Measurements from ENCODE around the gene LLCFC1.

Gene LLCFC1

DNA sequence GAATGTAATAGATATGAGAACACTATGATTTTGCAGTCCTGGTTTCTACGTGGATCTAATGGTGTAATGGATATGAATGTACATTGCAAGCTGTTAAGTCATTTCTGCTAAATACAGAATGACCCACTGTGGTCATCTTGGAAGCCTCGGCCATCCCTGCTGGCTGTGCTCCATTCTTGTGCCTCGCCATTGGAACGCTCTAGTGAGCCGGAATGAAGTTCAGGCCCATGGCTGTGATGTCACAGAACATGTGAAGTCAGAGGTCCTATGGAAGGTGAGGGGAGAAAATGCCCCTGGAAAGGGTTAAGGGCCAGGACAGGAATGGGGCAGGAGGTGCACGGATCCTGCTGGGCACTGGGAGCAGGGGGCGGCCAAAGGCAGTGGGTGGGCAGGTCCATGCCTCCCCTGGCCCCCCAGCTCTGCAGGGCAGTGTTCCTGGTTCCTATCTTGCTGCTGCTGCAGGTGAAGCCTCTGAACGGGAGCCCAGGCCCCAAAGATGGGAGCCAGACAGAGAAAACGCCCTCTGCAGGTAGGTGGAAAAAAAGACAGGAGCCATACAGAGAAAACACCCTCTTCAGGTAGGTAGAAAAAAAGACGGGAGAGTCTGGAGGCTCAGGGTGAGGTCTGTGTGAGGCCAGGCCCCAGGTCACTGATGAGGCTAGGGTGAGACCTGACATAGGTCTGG lies at the start of gene LLCFC1:
Gene LLCFC1, plus strand, starts transcription at position 259 of the 685 bp plus-strand sequence. Its CDS starts 138 bp downstream, at position 397.
- DNase-seq (ENCODE audit: low spot score): no peak

DNA sequence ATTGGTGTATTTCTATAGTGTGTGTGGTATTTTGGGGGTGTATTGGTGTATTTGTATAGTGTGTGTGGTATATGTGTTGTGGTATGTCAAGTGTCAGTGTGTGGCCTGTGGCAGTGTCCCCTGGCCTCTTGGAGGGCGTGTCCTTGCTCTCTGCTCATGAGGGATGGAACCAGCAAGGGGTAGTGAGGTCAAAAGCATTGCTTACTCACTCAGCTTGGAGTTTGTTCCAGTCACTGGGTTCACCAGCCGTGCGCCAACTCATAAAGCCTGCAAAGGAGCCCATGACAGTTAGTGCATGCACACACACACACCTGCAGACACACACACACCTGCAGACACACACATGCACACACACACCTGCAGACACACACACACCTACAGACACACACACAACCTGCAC lies 49.5 kb upstream of the LLCFC1 start:
- no peak for DNase-seq (ENCODE audit: low spot score)

DNA sequence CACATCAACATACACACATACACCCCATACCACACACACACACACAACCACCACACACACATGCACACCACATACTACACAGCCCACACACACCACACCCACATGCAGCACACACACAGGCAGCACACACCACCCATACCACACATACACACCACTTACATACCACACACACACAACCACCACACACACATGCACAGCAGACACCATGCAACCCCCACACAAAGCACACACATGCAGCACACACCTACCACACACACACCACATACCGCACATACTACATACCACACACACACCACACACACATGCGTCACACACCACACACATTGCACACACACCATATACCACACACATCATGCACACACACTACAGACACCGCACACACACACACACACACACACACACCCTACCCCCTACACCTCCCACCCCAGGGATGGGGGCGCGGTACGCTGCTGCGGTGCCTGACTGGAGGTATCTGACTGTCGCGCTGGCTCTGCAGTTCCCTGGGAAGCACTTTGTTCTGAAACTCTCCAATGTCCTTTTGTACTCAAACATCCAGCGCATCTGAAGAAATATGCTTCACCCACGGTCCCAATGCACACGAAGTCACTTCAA lies 48.3 kb upstream of the LLCFC1 start:
- no peak for DNase-seq (ENCODE audit: low spot score)

DNA sequence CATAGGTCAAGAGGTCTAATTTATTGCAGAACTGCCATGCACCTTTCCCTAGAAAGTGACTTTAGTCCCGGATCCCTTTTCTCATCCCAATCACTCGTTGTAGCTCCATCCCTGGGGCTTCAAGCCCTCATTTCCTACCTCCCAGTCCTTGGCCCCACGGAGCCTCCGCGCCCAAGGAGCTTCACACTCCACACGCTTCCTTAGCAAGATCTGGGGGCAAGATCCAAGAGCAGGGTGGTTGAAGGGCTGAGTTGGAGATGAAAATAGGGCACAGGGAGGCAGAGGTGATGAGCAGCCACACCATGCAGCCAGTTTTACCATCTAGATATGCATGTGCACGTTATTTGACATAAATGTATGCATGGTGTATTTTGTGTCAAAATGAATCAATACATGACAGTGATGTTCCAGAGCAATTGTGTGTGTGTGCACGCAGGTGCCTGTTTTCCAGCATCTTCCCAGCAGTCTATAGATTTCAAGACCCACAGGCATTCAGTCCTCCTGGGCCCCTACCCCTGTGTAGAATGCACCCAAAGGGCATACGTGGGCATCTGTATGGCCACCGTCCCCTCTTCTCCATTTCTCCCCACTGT lies 47.7 kb upstream of the LLCFC1 start:
- no peak for DNase-seq (ENCODE audit: low spot score)

DNA sequence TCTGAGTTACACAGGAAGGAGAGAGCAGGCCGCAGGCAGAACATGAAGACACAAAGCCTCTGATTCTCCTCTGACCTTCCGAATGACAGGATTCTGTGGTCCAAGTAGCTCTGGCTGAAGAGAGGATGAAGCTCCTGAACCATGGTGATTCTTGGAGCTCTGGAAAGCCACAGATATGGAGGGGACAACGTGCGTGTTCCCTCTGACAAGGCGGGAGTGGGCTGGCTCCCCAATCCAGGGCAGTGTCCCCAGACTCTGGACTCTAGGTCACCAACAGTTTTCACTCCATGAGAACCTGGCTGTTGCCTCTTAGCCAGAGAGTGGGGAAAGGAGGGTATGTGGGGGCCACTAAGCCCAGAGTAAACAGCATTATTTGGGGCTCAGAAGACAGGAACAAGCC lies 46.3 kb upstream of the LLCFC1 start:
- no peak for DNase-seq (ENCODE audit: low spot score)

DNA sequence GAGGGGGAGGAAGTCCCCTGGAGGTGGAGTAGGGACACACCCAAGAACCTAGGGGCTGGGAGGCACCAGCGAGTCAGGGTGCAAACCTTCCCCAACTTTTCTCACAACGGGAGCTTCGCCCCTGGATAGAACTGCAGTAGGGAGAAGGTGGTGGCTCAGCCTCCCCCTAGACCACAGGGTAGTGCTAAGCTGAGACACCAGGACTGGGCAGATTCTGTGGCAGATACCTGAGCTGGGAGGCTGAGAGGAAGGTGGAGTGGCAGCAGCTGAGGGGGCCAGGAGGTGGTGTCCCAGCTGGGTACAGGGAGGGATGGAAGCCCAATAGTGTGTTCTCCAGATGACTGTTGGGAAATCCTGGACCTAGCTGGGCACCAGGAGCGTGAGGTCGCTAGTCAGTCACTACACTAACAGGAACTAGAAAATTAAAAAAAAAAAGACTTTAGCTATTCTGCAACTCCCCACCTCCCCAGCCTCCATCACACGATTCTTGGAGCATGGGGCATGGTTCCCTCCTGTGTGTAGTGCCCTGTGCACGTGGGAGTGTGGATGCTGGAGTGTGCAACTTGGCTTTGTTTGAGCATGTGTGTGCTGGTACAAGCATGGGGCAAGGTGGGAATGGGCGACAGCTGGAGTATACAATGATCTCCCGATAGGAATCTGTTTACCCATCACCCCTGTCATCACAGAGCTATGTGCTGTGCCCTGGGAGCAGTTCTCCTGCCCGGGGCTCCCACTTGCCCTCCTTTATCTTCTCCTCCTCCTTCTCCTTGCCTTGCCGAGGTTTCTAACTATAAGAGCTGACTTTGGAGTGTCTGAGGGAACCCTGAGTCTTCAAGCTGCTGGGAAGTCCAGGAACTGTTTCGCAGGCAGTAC lies 44.9 kb upstream of the LLCFC1 start:
- no peak for DNase-seq (ENCODE audit: low spot score)

DNA sequence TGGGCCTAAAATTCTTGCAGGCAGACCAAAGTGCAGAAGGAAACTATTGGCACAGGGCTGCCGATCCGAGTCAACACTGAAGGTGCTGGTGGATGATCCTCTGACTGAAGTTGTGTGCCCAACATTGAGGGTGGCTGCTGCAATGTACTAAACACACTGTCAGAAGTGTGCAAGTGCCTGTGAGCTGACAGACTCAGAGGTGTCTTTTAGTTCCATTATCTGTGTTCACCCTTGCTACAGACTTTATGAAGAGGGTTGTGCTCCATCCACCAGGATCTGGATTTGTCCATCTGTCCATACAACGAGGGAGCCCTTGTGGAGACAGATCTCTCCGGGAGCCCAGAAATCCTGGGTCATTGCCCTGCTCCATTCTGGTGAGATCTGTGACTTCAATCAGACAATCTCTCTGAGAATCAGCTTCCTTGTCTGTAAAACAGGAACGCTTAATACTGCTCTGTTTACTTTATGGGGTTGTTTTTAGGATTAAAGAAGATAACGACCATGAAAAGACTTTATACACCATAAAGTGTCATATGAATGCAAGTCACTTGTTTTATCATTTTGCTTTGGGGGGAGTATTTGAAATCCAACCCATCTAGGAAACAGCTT lies 44.2 kb upstream of the LLCFC1 start:
- DNase-seq (ENCODE audit: low spot score): no peak

DNA sequence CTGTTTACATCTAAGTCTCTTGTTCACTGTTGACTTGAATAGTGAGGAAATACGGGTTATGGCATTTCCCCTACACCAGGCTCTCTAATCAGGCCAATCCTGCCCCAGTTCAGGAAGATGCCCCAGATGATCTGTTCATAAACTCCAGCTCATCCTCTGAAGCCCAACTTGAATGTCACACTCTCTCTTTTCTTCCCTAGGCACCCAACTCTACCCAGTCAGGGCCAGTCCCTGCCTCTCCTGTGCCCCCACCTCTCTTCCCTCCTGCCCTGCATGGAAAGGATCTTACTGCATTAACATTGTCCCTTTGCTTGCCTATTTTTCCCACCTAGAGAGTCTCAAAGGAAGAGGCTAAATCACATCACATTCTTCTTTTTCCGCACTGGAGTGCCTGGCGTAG lies 43.1 kb upstream of the LLCFC1 start:
- DNase-seq (ENCODE audit: low spot score): no peak

DNA sequence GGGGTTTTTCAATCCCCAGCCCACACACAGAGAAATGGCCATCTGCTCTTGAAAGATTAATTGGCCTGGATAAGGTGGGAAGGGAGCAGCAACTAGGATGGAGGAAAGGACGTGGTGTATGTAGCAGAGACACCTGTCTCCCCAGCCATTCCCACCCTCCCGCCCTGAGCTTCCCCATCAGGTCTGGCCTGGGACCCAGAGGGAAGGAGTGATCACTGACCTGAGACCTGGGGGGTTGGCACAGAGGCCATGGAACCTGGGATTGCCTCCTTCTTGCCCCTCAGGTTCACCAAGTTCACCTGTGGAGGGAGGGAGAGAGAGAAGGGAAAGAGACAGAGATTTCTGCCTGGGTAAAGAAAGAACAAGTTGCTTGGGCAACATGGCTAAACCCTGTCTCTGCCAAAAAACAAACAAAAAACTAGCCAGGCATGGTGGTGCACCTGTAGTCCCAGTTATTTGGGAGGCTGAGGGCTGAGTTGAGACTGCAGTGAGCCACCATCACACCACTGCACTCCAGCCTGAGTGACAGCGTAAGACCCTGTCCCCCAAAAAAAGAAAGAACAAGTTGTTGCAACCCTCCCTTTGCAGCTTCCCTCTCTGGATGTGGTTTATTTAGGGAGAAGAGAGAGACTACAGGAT lies 42.4 kb upstream of the LLCFC1 start:
- no peak for DNase-seq (ENCODE audit: low spot score)

DNA sequence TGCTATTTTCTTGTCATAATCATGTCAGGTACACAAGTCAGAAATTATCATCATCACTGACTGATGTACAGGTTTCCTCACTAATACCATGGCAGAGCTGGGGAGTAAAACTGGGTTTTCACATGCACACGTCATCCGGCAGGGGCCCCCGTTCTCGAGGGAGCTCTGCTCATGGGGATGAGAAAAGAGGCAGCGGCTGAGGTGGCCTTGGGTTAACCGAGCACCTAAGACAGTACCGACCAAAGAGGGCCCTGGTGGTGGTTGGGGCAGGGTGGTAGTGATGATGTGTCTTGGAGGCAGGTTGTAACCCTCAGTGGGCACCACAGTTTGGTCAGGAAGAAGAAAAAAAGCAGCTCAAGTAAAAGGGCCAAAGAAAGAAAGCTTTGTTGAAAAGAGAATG lies 41.6 kb upstream of the LLCFC1 start:
- no peak for DNase-seq (ENCODE audit: low spot score)

DNA sequence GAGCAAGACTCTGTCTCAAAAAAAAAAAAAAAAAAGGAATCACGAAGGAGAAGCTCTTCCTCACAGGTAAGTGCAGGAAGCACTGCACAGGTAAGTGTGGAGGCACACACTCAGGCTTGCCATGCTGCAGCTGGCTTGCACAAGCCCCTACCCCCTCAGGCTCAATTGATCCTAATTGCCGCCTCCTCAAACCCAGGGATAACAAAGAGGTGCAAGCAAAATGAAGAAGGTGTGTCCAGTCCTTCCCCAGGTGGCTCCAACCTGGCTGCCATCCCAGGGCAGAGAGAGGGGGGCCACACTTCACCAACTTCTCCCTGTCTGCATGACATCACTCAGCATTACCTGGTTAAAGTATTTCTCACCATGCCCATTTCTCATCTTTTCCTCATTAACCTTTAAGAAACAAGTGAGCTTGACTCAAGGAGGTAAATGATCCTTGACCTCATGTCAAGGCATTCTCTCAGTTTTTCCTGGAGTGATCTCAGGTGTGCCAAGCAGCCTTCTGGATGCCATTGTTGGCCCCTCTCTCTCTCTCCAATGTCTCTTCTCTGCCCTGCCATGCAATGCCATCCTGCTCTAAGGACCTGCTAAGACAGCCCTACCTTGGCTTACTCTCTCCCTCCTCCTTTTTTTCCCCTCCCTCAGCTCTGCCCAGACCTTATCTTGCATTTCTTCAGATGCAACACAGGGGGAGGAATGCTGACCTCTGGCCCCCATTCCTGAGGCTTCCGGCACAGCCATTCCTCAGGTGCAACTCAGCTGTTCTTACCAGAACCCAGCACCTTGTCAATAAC lies 40.7 kb upstream of the LLCFC1 start:
- DNase-seq (ENCODE audit: low spot score): no peak

DNA sequence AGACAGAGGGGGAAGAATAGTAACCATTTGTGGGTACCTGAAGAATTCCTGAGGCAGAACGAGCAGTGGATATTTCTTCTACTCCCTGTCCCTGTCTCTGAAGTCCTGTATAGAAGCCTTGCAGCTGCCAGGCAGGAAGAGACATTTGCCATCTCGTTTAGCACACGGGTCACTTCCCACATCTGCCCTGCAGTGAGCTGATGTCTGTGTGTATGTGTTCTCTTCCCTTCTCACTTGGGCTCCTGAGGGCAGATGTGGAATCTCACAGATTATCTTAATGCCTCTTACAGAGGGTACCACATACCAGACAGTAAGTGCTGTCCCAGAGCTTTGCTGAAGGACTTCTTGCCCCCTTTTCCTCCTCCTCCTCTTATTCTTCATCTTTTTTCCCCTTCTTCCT lies 39.6 kb upstream of the LLCFC1 start:
- DNase-seq (ENCODE audit: low spot score): no peak

DNA sequence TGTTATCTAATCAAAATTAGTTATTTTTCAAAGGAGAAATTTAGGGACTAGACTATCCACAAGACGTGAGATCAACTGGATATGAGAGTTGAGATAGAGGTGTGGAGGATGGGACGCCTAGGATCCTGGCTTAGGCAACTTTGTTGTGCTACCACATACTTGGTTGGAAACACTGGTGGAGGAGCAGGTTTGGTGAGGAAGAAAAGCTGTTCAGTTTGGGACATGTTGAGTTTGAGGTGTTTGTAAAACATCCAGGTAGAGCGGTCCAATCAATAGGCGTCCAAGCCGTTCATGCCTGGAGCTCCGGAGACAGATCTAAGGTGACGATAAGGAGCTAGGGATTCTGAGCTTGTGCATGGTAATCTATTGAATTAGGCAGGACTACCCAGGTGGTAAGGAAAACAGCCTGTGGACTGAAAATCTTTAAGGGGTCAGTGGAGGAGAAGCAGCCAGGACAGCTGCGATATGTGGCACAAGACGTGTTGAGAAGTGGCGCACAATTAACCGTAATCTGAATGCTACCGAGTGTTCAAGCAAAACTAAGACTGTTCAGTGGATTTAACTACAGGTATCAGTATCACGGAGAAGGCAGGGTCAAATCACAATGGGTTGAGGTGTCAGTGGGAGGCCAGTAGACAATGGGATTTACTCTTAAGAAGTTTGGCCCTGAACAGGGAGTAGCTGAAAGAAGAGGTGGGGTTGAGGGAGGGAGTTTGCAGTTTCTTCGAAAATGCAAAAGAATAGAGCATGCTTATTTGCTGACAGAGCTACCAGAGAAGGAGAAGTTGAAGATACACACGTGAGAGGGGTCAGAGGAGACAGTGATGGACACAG lies 37.6 kb upstream of the LLCFC1 start:
- no peak for DNase-seq (ENCODE audit: low spot score)

DNA sequence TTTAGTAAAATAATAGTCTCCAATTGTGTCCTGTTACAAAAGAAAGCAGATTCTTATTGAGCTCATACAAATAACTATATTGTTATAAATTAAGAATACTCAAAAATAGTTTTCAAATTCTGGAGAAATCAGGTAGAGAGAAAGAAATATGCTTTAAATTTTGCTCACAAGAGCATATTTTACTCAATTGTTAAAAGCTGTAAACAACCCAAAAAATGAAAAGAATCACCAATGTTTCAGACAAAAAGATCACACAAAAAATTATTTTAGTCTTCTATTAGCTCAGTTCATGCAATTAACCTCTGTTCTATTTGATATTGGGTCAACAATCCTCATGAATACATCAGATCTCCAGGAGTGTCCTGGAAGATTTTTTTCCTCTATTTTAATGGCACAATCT lies 35.2 kb upstream of the LLCFC1 start:
- DNase-seq (ENCODE audit: low spot score): no peak

DNA sequence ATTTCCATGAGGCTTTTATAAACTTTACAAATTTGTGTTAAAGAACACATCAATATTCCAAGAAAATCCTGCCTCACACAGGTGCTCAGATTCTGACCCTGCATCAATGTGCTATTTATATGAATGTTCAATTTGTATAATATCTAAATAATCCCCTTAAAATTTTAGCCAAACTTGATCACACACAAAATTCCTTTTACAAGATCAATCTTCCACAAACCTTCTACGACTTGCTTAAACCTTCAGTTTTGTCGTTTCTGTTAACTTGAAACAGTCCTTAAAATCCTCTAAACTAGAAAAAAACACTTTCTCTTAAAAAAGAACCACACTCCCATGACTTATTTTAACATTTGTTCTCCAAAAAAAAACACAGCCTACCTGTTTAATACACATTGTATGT lies 33.5 kb upstream of the LLCFC1 start:
- no peak for DNase-seq (ENCODE audit: low spot score)

DNA sequence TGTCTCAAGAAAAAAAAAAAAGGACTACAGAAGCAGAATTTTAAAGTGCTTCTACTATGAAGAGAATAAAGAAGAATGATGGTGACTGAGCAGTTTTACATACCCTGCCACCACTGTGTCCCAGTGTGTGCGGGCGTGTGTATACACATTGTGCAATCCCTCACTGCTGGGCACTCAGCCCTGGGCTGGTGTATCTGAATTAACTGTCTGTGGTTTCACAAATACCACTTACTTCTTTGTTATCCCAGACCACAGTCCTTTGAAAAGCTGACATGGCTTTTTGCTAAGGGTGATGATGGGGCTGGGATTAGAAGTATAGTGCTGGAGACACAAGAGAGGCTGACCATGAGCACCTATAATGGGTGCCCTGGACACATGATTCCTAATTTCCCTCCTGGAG lies 32.6 kb upstream of the LLCFC1 start:
- no peak for DNase-seq (ENCODE audit: low spot score)

DNA sequence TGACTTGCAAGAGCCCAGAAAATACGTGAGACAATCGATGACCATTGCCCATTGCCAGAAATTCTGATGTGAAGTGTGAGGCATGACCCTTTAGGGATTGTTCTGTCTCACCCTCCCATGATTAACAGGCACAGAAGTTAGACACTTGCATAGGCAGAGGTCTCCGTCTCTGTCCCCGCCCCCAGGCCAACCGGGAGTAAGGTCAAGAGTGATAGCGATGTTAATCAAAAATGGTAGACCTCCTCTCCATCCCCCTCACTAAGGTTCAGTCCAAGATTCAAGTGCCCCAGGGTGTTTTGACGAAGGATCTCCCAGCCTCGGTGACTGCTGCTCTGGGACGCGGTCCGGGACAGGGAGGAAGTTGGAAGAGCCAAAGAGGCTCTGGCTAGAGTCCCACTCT lies 31.0 kb upstream of the LLCFC1 start:
- DNase-seq (ENCODE audit: low spot score): no peak

DNA sequence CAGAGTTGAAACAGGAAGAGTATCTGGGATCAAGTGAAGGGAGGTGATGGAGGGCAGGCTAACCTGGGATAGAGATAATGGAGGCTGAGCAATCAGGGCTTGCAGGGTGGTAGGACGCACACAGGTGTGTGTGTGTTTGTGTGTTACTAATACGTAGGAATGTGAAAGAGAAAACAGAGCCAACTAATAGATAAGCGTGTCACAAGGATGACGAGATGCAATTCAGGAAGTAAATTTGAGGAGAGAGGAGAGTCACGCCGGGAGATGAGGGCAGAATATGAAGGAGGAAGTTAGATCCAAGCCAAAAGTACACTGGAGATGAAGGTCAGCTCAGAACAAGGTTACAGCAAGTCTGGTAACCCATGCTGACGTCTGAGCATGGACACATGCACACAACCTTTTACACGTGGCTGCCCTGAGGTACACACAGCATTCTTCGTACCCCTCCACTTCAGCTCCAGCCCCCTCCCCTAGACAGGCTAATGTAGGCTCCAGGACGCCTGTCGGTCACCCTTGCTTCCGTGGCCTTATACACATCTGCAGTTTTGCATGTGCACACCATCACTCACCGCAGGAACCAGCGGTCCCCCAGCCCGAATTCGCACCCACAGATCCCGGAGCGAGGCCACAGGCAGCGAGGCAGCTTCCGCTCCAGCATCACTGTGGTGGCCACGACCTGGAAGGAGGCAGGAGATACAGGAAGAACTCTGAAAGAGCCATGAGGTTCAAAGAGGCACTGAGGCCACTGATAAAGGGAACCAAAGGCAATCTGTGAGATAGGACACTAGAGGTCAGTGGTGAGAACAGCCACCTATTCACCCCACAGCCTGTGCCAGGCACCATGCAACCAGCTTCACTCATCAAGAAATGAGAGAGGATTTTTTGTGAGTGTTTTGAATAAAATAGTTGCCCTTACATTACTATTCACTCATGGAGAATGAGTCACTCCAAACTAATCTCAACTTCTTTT lies 30.1 kb upstream of the LLCFC1 start:
- DNase-seq (ENCODE audit: low spot score): peak; percentile 3

DNA sequence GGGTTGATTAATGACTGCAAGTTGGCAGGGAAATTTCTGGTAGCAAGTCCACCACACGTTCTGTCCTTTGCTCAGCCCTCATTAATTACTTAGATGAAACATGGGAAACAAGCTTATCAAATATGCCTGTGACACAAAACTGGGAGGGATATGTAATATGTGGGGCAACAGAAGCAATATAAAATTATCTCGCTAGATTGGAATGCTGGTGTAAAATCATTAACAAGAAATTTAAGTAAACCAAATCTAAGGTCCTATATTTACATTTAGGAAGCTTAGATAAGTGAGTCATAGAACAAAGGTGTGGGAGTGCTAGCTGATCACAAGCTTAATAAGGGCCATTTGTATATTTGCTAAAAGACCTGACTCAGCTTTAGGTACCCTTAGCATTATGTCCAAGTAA lies 29.3 kb upstream of the LLCFC1 start:
- DNase-seq (ENCODE audit: low spot score): no peak

Measured in kidney capillary endothelial cell (primary cell).